HepG2 (cell line): ENCODE data around the gene APOA1. TPM values are rescaled to one million over a fixed set of nuclear protein-coding genes. Genes with fewer than 3 reads are reported as not detected.

Experiments used
- CEBPG ChIP-seq: IDR thresholded peaks from 2 replicates; pipeline ENCODE4 v1.6.1; 2016
- HES4 ChIP-seq: sonication (generic); formaldehyde crosslinking; IDR thresholded peaks from 2 replicates; pipeline ENCODE4 v1.9.0; 2021; ENCODE audit warnings: mild to moderate bottlenecking, missing genetic modification reagents, borderline replicate concordance
- NR2F6 ChIP-seq, 2 experiments: IDR thresholded peaks; 2 replicates each; pipeline ENCODE4 v1.6.1; 2016; ENCODE audit warnings: antibody characterized with exemption in 1 of 2, mild to moderate bottlenecking in 1 of 2
- PHF21A ChIP-seq: sonication (generic); formaldehyde crosslinking; IDR thresholded peaks from 2 replicates; pipeline ENCODE4 v1.5.0; 2020; ENCODE audit warnings: mild to moderate bottlenecking, missing genetic modification reagents
- SAFB2 ChIP-seq: sonication (generic); formaldehyde crosslinking; IDR thresholded peaks from 2 replicates; pipeline ENCODE4 v1.5.1; 2020; ENCODE audit warnings: missing genetic modification reagents, low read depth, mild to moderate bottlenecking, borderline replicate concordance
- SIN3A ChIP-seq: IDR thresholded peaks from 2 replicates; pipeline ENCODE4 v1.6.1; 2011; ENCODE audit warnings: low read depth, mild to moderate bottlenecking, control low read depth, low read length, borderline replicate concordance
- ZFP90 ChIP-seq: sonication (generic); formaldehyde crosslinking; IDR thresholded peaks from 2 replicates; pipeline ENCODE4 v1.8.0; 2022; ENCODE audit warnings: missing genetic modification reagents, mild to moderate bottlenecking, inconsistent platforms, borderline replicate concordance
- ZKSCAN8 ChIP-seq: IDR thresholded peaks from 2 replicates; pipeline ENCODE4 v1.6.1; 2016; ENCODE audit warnings: borderline replicate concordance, missing genetic modification reagents, missing compliant biosample characterization
- ZNF264 ChIP-seq: sonication (generic); formaldehyde crosslinking; IDR thresholded peaks from 2 replicates; pipeline ENCODE4 v1.4.0; 2020; ENCODE audit warnings: missing genetic modification reagents
- ZNF34 ChIP-seq: sonication (generic); formaldehyde crosslinking; IDR thresholded peaks from 2 replicates; pipeline ENCODE4 v1.4.0; 2020; ENCODE audit warnings: mild to moderate bottlenecking, missing genetic modification reagents, borderline replicate concordance
- ZNF839 ChIP-seq: sonication (generic); formaldehyde crosslinking; IDR thresholded peaks from 2 replicates; pipeline ENCODE4 v1.4.0; 2020; ENCODE audit warnings: missing genetic modification reagents, mild to moderate bottlenecking, borderline replicate concordance
- ZNF878 ChIP-seq: sonication (generic); formaldehyde crosslinking; IDR thresholded peaks from 2 replicates; pipeline ENCODE4 v1.8.1; 2023; ENCODE audit warnings: mild to moderate bottlenecking, missing genetic modification reagents, moderate library complexity
- polyA plus RNA-seq, 8 experiments: library from polyadenylated mRNA; depleted of rRNA in 3 of 8; stranded (reverse) in 7 of 8; unstranded in 1 of 8; fragments of >200 nt; fragmentation: Illumina TruSeq in 4 of 8; extraction: Trizol in 4 of 8; gene quantifications; 2 replicates each; pipeline versions ENCODE4 v1.2.1 to v1.2.3, GENCODE V29; 2011 to 2016; ENCODE audit warnings: low read depth in 4 of 8, missing spikeins in 1 of 8, mixed read lengths in 1 of 8; ENCODE audit not compliant: insufficient read depth in 1 of 8
- total RNA-seq, 5 experiments: library from RNA; depleted of rRNA; stranded (reverse); fragments of >200 nt; fragmentation: Illumina TruSeq; extraction: Trizol; gene quantifications; 2 replicates each; pipeline ENCODE4 v1.2.3, GENCODE V29; 2016; ENCODE audit warnings: low read depth in 1 of 5
- TF ChIP-seq, protein P1 (sequence below): sonication (generic); formaldehyde crosslinking; IDR thresholded peaks from 2 replicates; pipeline ENCODE4 v1.5.0; 2020; ENCODE audit warnings: mild to moderate bottlenecking, missing genetic modification reagents, moderate library complexity
- TF ChIP-seq, protein P2 (sequence below): sonication (generic); formaldehyde crosslinking; IDR thresholded peaks from 2 replicates; pipeline ENCODE4 v1.8.0; 2023; ENCODE audit warnings: mild to moderate bottlenecking, missing genetic modification reagents
- TF ChIP-seq, protein P3 (sequence below): sonication (generic); formaldehyde crosslinking; IDR thresholded peaks from 2 replicates; pipeline ENCODE4 v1.4.0; 2020; ENCODE audit warnings: missing genetic modification reagents
- TF ChIP-seq, protein P4 (sequence below): sonication (generic); formaldehyde crosslinking; IDR thresholded peaks from 2 replicates; pipeline ENCODE4 v1.9.0; 2021; ENCODE audit warnings: missing genetic modification reagents, borderline replicate concordance

APOA1 gene
- total and polyA plus RNA-seq, 2 of the 13 experiments (the other 11 are each of a cell fraction or from before 2014, with no cell fraction given), result 1,973 to 5,485 TPM

DNA sequence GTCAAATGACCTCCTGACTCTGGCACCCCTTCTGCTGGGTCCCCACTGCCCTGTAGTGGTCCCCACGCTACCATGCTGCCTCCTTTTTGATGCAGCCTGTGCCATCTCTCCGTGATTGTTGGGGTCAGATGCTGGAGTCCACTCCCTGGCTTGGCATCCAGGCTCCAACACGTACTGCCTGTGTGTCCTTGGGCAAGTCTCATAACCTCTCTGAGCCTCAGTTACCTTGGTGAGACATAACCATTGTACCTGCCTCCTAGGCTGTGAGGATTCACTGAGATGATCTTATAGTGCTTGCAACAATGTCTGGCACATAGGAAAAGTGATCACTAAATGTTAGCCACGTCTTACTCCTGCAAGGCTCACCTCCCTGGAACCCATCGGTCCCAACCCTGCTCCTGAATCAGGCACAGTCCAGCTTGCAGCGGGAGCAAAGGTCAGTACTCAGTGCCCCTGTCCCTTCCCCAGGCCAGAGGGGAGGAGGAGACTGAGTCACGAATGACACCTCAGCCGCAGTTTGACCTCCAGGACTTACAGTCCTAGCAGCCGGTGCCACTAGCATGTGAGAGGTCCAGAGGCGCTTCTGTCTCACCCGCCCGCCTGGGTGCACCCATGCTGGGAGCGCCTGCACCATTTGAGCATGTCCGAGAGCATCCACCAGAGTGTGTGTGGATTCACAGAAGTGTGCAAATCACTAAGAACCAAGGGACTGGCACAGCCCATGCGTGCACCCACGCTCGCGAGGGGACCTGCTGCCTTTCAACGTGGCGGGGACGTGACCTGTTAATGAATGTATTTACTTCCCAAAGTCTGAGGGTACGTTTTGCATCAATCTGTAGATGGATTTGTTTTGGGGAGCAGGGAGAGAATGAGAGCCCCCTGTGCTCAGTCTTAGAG, 11.3 kb downstream of the APOA1 start (continued):
- TF ChIP-seq NR2F6 (IDR thresholded peaks at IDR 0.05) (peak; percentile 73), NR2F6 (CRISPR knock-in tag; IDR thresholded peaks at IDR 0.05) (peak; percentile 87), SAFB2 (CRISPR knock-in tag) (no peak), ZFP90 (CRISPR knock-in tag) (0 out of 2 replicates have a peak, but pooled peaks have one; percentile 10), HES4 (peak; percentile 22; the same call in 1 of the 2 replicates), ZNF34 (CRISPR knock-in tag) (no peak), ZNF264 (CRISPR knock-in tag) (no peak), SIN3A (no peak), PHF21A (CRISPR knock-in tag) (no peak), ZNF839 (CRISPR knock-in tag) (no peak), ZNF878 (CRISPR knock-in tag) (no peak), ZKSCAN8 (CRISPR knock-in tag) (no peak), CEBPG (CRISPR knock-in tag) (no peak)
- TF ChIP-seq, protein P1, sequence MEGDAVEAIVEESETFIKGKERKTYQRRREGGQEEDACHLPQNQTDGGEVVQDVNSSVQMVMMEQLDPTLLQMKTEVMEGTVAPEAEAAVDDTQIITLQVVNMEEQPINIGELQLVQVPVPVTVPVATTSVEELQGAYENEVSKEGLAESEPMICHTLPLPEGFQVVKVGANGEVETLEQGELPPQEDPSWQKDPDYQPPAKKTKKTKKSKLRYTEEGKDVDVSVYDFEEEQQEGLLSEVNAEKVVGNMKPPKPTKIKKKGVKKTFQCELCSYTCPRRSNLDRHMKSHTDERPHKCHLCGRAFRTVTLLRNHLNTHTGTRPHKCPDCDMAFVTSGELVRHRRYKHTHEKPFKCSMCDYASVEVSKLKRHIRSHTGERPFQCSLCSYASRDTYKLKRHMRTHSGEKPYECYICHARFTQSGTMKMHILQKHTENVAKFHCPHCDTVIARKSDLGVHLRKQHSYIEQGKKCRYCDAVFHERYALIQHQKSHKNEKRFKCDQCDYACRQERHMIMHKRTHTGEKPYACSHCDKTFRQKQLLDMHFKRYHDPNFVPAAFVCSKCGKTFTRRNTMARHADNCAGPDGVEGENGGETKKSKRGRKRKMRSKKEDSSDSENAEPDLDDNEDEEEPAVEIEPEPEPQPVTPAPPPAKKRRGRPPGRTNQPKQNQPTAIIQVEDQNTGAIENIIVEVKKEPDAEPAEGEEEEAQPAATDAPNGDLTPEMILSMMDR (CRISPR knock-in tag), result no peak
- TF ChIP-seq, protein P2, sequence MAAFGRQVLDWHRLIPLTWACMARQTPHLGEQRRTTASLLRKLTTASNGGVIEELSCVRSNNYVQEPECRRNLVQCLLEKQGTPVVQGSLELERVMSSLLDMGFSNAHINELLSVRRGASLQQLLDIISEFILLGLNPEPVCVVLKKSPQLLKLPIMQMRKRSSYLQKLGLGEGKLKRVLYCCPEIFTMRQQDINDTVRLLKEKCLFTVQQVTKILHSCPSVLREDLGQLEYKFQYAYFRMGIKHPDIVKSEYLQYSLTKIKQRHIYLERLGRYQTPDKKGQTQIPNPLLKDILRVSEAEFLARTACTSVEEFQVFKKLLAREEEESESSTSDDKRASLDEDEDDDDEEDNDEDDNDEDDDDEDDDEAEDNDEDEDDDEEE, result 0 out of 2 replicates have a peak, but pooled peaks have one; percentile 46
- TF ChIP-seq, protein P3, sequence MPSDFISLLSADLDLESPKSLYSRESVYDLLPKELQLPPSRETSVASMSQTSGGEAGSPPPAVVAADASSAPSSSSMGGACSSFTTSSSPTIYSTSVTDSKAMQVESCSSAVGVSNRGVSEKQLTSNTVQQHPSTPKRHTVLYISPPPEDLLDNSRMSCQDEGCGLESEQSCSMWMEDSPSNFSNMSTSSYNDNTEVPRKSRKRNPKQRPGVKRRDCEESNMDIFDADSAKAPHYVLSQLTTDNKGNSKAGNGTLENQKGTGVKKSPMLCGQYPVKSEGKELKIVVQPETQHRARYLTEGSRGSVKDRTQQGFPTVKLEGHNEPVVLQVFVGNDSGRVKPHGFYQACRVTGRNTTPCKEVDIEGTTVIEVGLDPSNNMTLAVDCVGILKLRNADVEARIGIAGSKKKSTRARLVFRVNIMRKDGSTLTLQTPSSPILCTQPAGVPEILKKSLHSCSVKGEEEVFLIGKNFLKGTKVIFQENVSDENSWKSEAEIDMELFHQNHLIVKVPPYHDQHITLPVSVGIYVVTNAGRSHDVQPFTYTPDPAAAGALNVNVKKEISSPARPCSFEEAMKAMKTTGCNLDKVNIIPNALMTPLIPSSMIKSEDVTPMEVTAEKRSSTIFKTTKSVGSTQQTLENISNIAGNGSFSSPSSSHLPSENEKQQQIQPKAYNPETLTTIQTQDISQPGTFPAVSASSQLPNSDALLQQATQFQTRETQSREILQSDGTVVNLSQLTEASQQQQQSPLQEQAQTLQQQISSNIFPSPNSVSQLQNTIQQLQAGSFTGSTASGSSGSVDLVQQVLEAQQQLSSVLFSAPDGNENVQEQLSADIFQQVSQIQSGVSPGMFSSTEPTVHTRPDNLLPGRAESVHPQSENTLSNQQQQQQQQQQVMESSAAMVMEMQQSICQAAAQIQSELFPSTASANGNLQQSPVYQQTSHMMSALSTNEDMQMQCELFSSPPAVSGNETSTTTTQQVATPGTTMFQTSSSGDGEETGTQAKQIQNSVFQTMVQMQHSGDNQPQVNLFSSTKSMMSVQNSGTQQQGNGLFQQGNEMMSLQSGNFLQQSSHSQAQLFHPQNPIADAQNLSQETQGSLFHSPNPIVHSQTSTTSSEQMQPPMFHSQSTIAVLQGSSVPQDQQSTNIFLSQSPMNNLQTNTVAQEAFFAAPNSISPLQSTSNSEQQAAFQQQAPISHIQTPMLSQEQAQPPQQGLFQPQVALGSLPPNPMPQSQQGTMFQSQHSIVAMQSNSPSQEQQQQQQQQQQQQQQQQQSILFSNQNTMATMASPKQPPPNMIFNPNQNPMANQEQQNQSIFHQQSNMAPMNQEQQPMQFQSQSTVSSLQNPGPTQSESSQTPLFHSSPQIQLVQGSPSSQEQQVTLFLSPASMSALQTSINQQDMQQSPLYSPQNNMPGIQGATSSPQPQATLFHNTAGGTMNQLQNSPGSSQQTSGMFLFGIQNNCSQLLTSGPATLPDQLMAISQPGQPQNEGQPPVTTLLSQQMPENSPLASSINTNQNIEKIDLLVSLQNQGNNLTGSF (CRISPR knock-in tag), result 0 out of 2 replicates have a peak, but pooled peaks have one; percentile 72
- TF ChIP-seq, protein P4, sequence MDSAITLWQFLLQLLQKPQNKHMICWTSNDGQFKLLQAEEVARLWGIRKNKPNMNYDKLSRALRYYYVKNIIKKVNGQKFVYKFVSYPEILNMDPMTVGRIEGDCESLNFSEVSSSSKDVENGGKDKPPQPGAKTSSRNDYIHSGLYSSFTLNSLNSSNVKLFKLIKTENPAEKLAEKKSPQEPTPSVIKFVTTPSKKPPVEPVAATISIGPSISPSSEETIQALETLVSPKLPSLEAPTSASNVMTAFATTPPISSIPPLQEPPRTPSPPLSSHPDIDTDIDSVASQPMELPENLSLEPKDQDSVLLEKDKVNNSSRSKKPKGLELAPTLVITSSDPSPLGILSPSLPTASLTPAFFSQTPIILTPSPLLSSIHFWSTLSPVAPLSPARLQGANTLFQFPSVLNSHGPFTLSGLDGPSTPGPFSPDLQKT (CRISPR knock-in tag), result no peak
